ENCODE results near the gene SLTM.

The SLTM gene

DNA sequence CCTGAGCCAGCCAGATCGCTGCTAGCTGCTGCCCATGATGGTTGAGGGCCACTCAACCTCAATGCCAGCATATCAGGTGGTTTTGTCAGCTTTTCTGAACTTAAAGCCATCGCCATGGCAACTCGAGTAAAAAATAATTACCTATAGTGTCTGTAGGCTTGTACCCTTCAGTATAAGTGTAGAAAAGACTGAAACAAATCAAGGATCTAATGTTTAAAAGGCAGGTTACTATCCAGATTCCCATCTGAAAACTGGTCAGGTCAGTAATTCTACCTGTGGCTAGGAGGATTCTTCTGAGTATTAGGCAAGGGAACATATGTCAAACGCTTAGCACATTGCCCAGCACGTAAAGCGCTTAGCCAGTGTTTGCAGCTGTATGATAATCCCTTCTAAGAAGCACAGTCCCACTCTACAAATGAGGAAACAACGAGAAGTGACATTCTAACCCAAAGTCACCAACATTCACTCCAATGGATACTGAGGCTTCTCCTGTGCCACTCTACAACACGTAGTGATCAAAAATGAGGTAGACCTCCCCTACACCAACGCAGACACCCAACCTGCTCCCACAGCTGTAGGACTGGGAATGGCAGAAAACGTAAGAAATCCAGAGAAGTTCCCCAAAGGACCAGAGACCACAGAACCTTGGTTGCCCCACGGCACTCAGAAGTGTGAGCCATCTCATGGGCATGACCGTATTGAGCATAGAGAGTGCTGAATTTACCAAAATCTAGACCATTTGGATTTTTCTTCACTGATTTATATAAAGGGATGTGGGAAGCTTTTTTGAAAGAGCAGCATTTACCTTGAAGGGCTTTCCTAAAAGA lies 55.3 kb downstream of the SLTM start:
- no peak overlapping the region for H3K4me3 ChIP-seq (ENCODE audit: low read depth, low read length)
- no peak for DNase-seq (ENCODE audit: low read depth)
- TF ChIP-seq, protein P1, sequence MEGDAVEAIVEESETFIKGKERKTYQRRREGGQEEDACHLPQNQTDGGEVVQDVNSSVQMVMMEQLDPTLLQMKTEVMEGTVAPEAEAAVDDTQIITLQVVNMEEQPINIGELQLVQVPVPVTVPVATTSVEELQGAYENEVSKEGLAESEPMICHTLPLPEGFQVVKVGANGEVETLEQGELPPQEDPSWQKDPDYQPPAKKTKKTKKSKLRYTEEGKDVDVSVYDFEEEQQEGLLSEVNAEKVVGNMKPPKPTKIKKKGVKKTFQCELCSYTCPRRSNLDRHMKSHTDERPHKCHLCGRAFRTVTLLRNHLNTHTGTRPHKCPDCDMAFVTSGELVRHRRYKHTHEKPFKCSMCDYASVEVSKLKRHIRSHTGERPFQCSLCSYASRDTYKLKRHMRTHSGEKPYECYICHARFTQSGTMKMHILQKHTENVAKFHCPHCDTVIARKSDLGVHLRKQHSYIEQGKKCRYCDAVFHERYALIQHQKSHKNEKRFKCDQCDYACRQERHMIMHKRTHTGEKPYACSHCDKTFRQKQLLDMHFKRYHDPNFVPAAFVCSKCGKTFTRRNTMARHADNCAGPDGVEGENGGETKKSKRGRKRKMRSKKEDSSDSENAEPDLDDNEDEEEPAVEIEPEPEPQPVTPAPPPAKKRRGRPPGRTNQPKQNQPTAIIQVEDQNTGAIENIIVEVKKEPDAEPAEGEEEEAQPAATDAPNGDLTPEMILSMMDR (IDR thresholded peaks at IDR 0.05; ENCODE audit: control insufficient read depth, extremely low read depth, insufficient read depth), result no peak

DNA sequence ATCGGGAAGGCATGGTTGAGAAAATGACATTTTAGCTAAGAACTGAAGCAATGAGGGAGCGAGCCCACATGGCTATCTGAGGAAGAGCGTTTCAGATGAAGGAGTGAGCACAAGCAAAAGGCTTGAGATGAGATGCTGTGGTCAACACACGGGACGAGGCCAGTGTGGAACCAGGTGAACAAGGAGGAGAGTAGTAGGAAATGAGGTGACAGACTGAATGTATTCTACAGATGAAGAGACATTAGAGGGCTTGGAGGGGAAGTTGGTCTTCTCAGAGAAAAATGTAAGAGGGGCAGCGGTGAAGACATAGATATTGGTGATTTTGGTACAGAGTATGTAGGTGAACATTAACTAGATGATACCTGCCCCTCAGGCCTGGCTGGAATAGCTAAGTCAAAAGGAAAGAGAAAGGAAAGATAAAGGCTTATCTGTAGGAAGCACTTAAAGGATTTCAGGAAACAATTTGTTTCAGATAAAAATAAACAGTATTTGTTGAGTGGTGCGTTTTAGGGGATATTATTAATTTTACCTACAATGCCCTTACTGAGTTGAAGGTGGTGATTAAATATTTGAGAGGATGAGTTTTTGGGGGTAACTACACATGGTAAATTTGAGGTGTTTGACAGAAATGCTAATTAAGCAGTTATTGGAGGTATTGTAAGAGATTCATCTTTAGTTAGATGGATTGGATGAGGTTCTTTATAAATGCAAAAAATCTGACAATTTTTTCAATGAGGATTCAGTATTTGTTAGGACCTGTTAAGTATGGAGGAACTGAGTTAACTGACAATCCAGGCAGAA lies 57.0 kb downstream of the SLTM start:
- TF ChIP-seq, protein P1 (IDR thresholded peaks at IDR 0.05; ENCODE audit: control insufficient read depth, extremely low read depth, insufficient read depth), result no peak
- no peak overlapping the region for H3K4me3 ChIP-seq (ENCODE audit: low read depth, low read length)
- no peak for DNase-seq (ENCODE audit: low read depth)

DNA sequence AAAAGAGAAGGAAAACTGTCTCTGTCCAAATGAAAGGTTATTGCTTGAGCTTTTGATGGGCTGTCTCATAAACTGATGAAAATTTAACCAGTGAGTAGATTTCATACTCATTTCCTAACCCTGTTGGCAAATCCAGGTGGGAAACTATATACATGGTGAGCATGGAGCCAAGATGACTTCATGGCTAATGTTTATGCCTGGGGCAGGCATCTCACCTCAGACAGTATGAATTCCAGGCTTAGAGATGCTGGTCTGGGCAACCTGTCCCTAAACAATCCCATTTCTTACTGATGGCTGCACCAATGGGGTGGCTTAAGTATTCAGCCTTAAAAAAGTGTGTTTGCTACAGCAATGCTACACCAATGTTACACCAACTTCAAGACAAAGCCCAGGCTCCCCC lies 58.1 kb downstream of the SLTM start:
- H3K4me3 ChIP-seq (ENCODE audit: low read depth, low read length), result no peak overlapping the region
- DNase-seq (ENCODE audit: low read depth), result no peak
- TF ChIP-seq, protein P1 (IDR thresholded peaks at IDR 0.05; ENCODE audit: control insufficient read depth, extremely low read depth, insufficient read depth), result no peak

DNA sequence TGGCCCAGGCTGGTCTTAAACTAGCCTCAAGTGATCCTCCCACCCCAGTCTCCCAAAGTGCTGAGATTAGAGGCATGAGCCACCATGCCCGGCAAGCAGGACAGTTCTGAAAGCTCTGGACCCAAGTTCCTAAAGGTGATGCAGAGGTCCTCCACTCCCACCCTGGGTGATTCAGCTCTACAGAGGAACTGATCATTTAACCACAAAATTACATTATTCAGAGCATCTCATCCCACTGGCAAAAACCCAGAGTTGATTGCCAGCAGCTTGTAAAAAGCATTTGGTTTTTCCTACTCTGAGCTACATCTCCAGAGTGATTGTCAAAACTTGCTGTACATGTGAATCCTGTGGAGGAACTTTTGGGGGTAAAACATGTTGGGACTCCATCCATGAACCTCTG lies 60.2 kb downstream of the SLTM start:
- TF ChIP-seq, protein P1 (IDR thresholded peaks at IDR 0.05; ENCODE audit: control insufficient read depth, extremely low read depth, insufficient read depth), result no peak
- no peak for DNase-seq (ENCODE audit: low read depth)
- no peak overlapping the region for H3K4me3 ChIP-seq (ENCODE audit: low read depth, low read length)

DNA sequence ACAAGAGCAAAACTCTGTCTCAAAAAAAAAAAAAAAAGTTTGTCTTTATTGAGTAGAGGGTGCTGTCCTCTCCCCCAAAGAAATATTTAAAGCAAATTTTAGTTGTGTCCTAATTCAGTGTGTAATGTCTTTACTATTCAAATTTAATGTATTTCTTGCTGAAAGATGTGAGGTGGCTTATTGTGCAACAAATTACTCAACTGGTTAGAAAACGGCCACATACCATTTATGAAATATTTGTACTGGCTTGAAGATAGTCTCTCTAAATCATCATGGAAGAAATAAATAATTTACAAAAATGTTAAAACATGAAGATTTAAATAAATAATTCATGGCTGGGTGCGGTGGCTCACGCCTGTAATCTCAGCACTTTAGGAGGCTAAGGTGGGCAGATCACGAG lies 63.0 kb downstream of the SLTM start:
- TF ChIP-seq, protein P1 (IDR thresholded peaks at IDR 0.05; ENCODE audit: control insufficient read depth, extremely low read depth, insufficient read depth), result no peak
- no peak for DNase-seq (ENCODE audit: low read depth)
- no peak overlapping the region for H3K4me3 ChIP-seq (ENCODE audit: low read depth, low read length)

DNA sequence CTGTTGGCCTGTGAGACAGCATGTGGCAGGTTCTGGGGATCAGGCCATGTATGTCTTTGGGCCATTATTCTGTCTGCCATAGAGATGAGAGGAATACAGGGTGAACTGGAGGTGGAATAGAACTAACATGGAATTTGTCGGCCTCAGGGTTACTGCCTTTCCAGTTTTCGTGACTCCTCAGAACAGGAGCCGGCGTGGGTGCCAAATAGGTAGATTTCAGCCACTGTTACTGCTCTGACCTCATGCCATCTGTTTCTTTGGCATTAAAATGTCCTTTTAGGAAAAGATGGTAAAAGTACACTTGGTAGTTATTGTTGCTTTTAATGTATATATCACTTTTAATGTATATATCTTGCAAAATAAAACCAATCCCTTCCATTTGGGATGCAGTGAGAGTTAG lies 65.6 kb downstream of the SLTM start:
- no peak overlapping the region for H3K4me3 ChIP-seq (ENCODE audit: low read depth, low read length)
- TF ChIP-seq, protein P1 (IDR thresholded peaks at IDR 0.05; ENCODE audit: control insufficient read depth, extremely low read depth, insufficient read depth), result no peak

More for the DNA sequence above, 65.6 kb downstream of the SLTM start:
- no peak for DNase-seq (ENCODE audit: low read depth)

Data from LNCaP clone FGC (cell line).